Activated T-cell treated with anti-CD3 and anti-CD28 coated beads, Interleukin-2, amount 50 U/mL, for 4 hours (primary cell): Measurements from ENCODE around the gene SEC61B. TPM values are rescaled to one million over a fixed set of nuclear protein-coding genes. Genes with fewer than 3 reads are reported as not detected.
"Not testable (repeated sequence)": the region's sequence is repeated elsewhere in the genome, so short reads cannot be mapped to it uniquely, and the experiment has no call there.

Experiments
- ATAC-seq, 2 donors: fragments of 200-7000 bp; cut with Tn5 transposase; one replicate each; pipeline ENCODE4 v1.10.0; 2021
- DNase-seq: peaks from one replicate; pipeline ENCODE4 v3.0.0-alpha.2; 2020
- H3K27me3 Mint-ChIP-seq: one replicate; pipeline ENCODE4 v1.8.0; 2021; ENCODE audit warnings: low read depth, mixed read lengths
- H3K36me3 Mint-ChIP-seq: one replicate; pipeline ENCODE4 v1.8.0; 2022; ENCODE audit warnings: mixed read lengths; ENCODE audit not compliant: insufficient read depth
- H3K4me1 Mint-ChIP-seq: one replicate; pipeline ENCODE4 v1.8.0; 2021; ENCODE audit warnings: low read depth, mixed read lengths
- H3K4me3 Mint-ChIP-seq: one replicate; pipeline ENCODE4 v1.8.0; 2021; ENCODE audit warnings: mild to moderate bottlenecking, moderate library complexity, mixed read lengths
- H3K9me3 Mint-ChIP-seq: one replicate; pipeline ENCODE4 v1.8.0; 2021; ENCODE audit warnings: mixed read lengths
- total RNA-seq, 3 donors: library from RNA; stranded (reverse); gene quantifications; one replicate each; pipeline ENCODE4 v1.2.1, GENCODE V29; 2021

The SEC61B gene
- total RNA-seq, 3 donors from 2014 or later: 220 to 246 (median 233) TPM

- peaks cover 5% of the 10 kb centered on the region for H3K27me3 Mint-ChIP-seq
- no peaks in the 10 kb centered on the region for H3K36me3 Mint-ChIP-seq
- peak; percentile 72 for DNase-seq
- H3K9me3 Mint-ChIP-seq: no peaks in the 10 kb centered on the region
- ATAC-seq: peak; percentile 88 to 90
- peaks cover 43% of the 10 kb centered on the region for H3K4me1 Mint-ChIP-seq
- peak overlapping the region; percentile 40 for H3K4me3 Mint-ChIP-seq
These were observed 37.4 kb upstream of the SEC61B start for GRCh38 chr9:99184475-99185347.

DNA sequence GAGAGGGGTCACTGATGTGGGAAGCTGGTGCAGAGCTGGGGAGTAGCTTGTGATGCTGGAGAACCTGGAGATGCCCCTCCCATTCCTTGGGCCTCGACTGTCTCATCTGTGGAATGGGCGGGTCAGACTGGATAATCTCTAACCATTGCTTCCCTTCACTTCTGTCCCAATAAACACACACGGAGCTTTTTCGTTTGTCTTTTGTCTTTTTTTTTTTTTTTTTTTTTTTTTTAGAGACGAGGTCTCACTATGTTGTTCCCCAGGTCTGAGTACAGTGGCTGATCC is 36.8 kb upstream of the SEC61B start:
- peaks cover 5% of the 10 kb centered on the region for H3K27me3 Mint-ChIP-seq
- ATAC-seq (no peak), DNase-seq (no peak)
- H3K36me3 Mint-ChIP-seq: no peaks in the 10 kb centered on the region
- H3K9me3 Mint-ChIP-seq: no peaks in the 10 kb centered on the region
- H3K4me1 Mint-ChIP-seq: peaks cover 40% of the 10 kb centered on the region
- no peak overlapping the region for H3K4me3 Mint-ChIP-seq

GRCh38 chr9:99185934-99186333 is 36.1 kb upstream of the SEC61B start:
- H3K9me3 Mint-ChIP-seq: no peaks in the 10 kb centered on the region
- no peak overlapping the region for H3K4me3 Mint-ChIP-seq
- DNase-seq: no peak
- H3K27me3 Mint-ChIP-seq: peaks cover 8% of the 10 kb centered on the region
- H3K4me1 Mint-ChIP-seq: peaks cover 34% of the 10 kb centered on the region
- ATAC-seq: no peak
- no peaks in the 10 kb centered on the region for H3K36me3 Mint-ChIP-seq

GRCh38 chr9:99187311-99187710 is 34.8 kb upstream of the SEC61B start:
- no peaks in the 10 kb centered on the region for H3K36me3 Mint-ChIP-seq
- ATAC-seq (no peak), DNase-seq (no peak)
- no peak overlapping the region for H3K4me3 Mint-ChIP-seq
- H3K4me1 Mint-ChIP-seq: peaks cover 23% of the 10 kb centered on the region
- H3K27me3 Mint-ChIP-seq: peaks cover 11% of the 10 kb centered on the region
- no peaks in the 10 kb centered on the region for H3K9me3 Mint-ChIP-seq

DNA sequence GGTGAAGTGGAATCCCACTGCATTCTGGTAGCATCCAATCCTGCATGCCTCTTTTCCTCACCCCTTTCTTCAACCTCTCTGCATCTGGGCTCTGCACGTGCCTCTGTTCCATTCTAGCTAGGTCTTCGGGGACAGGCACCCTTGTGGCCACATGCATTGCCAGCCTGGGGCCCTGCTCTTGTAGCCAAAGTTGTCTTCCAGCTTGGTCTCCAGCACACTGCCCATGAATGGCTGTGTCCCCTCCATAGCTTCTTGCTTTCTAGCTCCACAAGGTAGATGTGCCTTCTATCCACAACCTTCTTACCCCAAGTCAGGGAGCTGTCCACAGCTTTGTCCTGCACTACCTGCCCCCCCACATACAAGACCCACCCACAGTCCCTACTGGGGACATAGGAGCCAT is 32.9 kb upstream of the SEC61B start:
- Mint-ChIP-seq H3K4me1 (peaks cover 17% of the 10 kb centered on the region), H3K36me3 (no peaks in the 10 kb centered on the region), H3K9me3 (no peaks in the 10 kb centered on the region), H3K4me3 (no peak overlapping the region), H3K27me3 (peaks cover 11% of the 10 kb centered on the region)
- no peak for DNase-seq
- ATAC-seq: no peak

- Mint-ChIP-seq H3K4me3 (no peak overlapping the region), H3K4me1 (peaks cover 10% of the 10 kb centered on the region), H3K9me3 (no peaks in the 10 kb centered on the region), H3K27me3 (peaks cover 11% of the 10 kb centered on the region), H3K36me3 (no peaks in the 10 kb centered on the region)
- no peak for ATAC-seq
- DNase-seq: no peak
These were observed 32.0 kb upstream of the SEC61B start for GRCh38 chr9:99189887-99190596.

DNA sequence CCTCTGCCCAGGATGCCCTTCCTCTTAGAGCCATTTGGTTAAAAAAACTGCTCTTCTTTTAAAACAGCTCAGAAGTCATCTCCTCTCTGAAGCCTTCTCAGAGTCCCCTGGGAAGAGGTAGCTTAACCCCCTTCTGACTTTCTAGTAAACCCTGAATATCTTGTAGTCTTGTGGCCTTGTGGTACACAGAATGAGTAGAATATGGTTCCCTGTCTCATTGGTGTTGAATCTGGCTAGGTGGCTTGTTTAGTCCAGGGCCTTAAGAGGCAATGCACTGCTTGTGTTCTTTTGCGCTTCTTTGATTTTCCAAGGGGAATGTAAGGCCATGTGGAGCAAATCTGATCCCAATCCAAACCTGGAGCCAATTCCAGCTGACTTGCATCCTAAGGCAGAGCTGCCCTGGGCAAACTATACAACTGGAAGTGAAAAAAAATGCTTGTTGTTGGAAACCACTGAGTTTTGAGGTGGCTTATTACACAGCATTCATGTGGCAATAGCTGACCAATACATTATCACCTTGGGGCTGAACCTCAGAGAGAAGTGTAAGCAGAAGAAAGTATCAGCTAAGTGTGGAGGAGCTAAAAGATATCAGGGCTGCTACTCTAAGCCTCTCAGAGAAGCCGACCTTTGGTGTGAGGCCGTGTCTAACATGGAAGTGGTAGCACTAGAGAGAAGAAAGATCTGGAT is 31.3 kb upstream of the SEC61B start:
- ATAC-seq: no peak
- no peaks in the 10 kb centered on the region for H3K9me3 Mint-ChIP-seq
- H3K4me1 Mint-ChIP-seq: peaks cover 8% of the 10 kb centered on the region
- DNase-seq: no peak
- H3K27me3 Mint-ChIP-seq: peaks cover 11% of the 10 kb centered on the region
- no peaks in the 10 kb centered on the region for H3K36me3 Mint-ChIP-seq
- H3K4me3 Mint-ChIP-seq: no peak overlapping the region

- Mint-ChIP-seq H3K36me3 (no peaks in the 10 kb centered on the region), H3K9me3 (no peaks in the 10 kb centered on the region), H3K27me3 (peaks cover 10% of the 10 kb centered on the region), H3K4me3 (no peak overlapping the region), H3K4me1 (peaks cover 1% of the 10 kb centered on the region)
- ATAC-seq (no peak), DNase-seq (no peak)
These were observed 29.2 kb upstream of the SEC61B start for GRCh38 chr9:99192786-99193465.

DNA sequence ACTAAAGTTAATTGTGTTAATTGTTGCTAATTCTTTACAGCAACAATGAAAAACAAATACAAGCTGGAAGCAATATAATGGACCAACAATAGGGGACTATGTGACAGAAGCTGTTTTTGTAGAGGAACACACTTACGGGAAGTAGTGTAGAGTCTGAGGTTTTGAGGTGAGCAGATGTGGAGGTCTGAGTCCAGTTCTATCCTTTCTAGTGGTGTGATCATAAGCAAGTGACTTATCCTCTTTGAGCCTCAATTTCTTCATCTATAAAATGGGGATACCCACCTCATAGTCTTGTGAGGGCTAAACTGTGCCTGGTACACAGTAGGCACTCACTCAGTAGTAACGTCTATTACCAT is 28.6 kb upstream of the SEC61B start:
- peak in 1 of 2 donors; percentile 28 for ATAC-seq
- Mint-ChIP-seq H3K4me1 (no peaks in the 10 kb centered on the region), H3K9me3 (no peaks in the 10 kb centered on the region), H3K36me3 (no peaks in the 10 kb centered on the region), H3K27me3 (peaks cover 9% of the 10 kb centered on the region), H3K4me3 (no peak overlapping the region)
- no peak for DNase-seq

DNA sequence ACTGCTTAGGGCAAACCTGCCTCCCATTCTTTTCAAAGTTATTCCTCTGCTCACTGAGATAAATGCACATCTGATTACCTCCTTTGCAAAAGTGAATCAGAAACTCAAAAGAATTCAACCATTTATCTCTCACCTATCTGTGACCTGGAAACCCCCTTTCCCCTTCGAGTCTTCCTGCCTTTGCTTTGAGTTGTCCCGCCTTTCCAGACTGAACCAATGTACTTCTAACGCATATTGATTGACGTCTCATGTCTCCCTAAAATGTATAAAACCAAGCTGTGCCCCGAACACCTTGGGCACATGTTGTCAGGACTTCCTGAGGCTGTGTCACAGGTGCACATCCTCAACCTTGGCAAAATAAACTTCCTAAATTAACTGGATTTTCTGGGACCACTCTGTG is 25.6 kb upstream of the SEC61B start:
- not testable (repeated sequence) for H3K4me3 Mint-ChIP-seq, DNase-seq, H3K36me3 Mint-ChIP-seq, ATAC-seq, H3K27me3 Mint-ChIP-seq, H3K4me1 Mint-ChIP-seq, H3K9me3 Mint-ChIP-seq

DNA sequence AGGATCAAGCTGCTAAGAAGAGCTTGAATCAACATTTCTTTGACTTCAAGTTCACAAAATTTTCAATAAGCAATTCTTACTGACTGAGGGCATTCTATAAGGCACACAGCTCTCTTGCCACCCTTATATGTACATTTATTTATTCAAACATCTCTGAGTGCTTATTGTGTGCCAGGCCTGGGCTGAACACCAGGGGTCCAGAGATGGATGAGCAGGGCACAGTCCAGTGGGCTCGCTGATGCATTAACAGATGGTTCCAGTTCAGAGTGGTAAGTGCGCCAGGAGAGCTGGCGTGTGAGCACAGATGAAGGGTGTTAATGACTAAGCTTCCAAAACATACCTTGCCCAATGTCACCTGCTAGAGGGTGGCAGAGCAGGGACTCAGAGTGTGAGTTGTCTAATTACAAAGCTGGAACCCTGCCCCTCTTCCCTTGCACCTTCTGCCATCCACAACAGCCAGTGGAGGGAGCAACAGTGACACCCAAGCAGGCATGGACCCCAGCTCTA is 24.9 kb upstream of the SEC61B start:
- ATAC-seq: no peak
- Mint-ChIP-seq H3K9me3 (no peaks in the 10 kb centered on the region), H3K36me3 (no peaks in the 10 kb centered on the region), H3K4me3 (no peak overlapping the region), H3K27me3 (no peaks in the 10 kb centered on the region), H3K4me1 (no peaks in the 10 kb centered on the region)
- no peak for DNase-seq

DNA sequence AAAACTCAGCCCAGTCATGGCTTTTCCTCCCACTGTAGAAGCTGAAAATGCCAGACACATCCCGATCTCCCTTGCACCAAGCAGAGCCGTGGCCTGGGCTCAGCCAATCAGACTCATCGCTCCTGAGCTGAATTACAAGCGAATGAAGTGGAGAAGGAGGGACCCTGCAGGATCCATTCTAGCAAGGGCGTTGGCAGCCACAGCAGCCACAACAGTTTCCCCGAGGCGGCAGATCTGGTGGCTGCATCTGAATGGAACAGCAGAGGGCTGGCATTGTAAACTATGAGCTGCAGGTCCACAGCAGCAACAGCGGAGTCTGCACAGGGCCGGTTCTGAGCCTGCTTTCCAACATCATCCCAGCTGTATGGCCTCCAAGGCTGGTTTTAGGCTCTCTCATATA is 24.1 kb upstream of the SEC61B start:
- ATAC-seq (no peak), DNase-seq (no peak)
- Mint-ChIP-seq H3K4me3 (no peak overlapping the region), H3K4me1 (no peaks in the 10 kb centered on the region), H3K9me3 (no peaks in the 10 kb centered on the region), H3K36me3 (no peaks in the 10 kb centered on the region), H3K27me3 (no peaks in the 10 kb centered on the region)

DNA sequence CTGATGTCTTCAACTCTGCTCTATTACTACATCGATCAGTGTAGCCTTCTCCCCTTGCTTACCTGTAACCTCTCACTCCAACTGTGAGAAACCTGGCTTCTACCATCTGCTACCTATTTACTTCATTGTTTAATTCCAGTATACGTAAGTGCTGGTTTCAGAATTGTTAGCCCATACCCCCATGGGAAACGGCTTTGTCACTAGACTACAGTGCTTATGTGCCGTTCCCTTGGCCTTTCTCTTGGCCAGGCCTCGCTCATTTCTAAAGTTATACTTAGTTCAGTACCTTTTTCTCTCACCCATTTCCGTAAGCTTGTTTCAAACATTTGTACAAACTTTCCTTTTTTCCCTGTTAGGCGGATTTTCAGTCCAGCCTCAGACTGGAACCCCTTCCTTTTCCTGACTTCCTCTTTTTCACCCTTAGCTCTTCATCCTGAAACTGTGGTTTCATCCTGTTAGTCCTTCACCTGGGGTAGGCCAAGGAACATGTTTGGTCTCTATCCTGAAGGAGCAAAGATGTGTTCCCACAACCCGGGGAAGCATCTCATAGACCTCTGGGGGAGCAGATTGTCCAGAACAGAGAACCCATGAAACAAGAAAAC is 22.0 kb upstream of the SEC61B start:
- no peaks in the 10 kb centered on the region for H3K36me3 Mint-ChIP-seq
- no peaks in the 10 kb centered on the region for H3K27me3 Mint-ChIP-seq
- no peak overlapping the region for H3K4me3 Mint-ChIP-seq
- no peak for ATAC-seq
- no peaks in the 10 kb centered on the region for H3K4me1 Mint-ChIP-seq
- DNase-seq: no peak
- no peaks in the 10 kb centered on the region for H3K9me3 Mint-ChIP-seq

DNA sequence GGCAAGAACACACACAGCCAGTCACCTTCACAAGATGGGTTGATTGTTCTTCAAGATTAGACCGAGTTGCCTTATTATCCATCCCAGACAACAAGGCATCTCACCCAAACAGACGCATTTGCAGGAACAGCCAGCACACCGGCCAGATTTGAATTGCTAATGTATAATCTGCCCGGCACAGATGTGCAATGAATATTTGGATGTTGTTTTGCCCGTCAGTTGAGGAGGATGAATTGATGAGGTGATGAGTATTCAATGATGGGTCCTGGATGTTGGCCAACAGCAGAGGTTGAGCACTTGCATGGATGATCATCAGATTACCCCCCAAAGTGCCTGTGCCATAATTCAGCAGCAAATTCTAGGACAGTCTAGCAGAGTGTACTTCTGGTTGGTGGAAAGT is 20.5 kb upstream of the SEC61B start:
- Mint-ChIP-seq H3K9me3 (peaks cover 11% of the 10 kb centered on the region), H3K4me3 (no peak overlapping the region), H3K36me3 (no peaks in the 10 kb centered on the region), H3K27me3 (no peaks in the 10 kb centered on the region), H3K4me1 (no peaks in the 10 kb centered on the region)
- ATAC-seq (no peak), DNase-seq (no peak)
